ENCODE results near the gene IL1RN.

IL1RN gene

GRCh38 chr2:113129519-113130078 lies 2.2 kb downstream of the IL1RN start:
- no peak for DNase-seq

- no peak for DNase-seq
Measured at GRCh38 chr2:113131352-113132185, 4.2 kb downstream of the IL1RN start.

GRCh38 chr2:113132414-113133021 lies 5.1 kb downstream of the IL1RN start:
- DNase-seq = no peak

GRCh38 chr2:113133704-113134598 lies 6.6 kb downstream of the IL1RN start:
- no peak for DNase-seq

- no peak for DNase-seq
Measured at GRCh38 chr2:113134717-113135116, 7.3 kb downstream of the IL1RN start.

- DNase-seq = no peak
Measured at GRCh38 chr2:113135317-113135716, 7.9 kb downstream of the IL1RN start.

- peak; percentile 25 for DNase-seq
Measured at GRCh38 chr2:113136828-113137775, 9.7 kb downstream of the IL1RN start.

GRCh38 chr2:113137827-113138226 lies 10.4 kb downstream of the IL1RN start:
- DNase-seq = no peak

- DNase-seq = peak; percentile 64
Measured at GRCh38 chr2:113138428-113139322, 11.3 kb downstream of the IL1RN start.

GRCh38 chr2:113141451-113141850 lies 14.1 kb downstream of the IL1RN start:
- no peak for DNase-seq

- no peak for DNase-seq
Measured at GRCh38 chr2:113142290-113142689, 14.9 kb downstream of the IL1RN start.

- DNase-seq = no peak
Measured at GRCh38 chr2:113144259-113144658, 16.9 kb downstream of the IL1RN start.

- DNase-seq = no peak
Measured at GRCh38 chr2:113148606-113149552, 21.5 kb downstream of the IL1RN start.

GRCh38 chr2:113149553-113150257 lies 22.3 kb downstream of the IL1RN start:
- no peak for DNase-seq

- DNase-seq = no peak
Measured at GRCh38 chr2:113150258-113150601, 22.8 kb downstream of the IL1RN start.

GRCh38 chr2:113155331-113155730 lies 27.9 kb downstream of the IL1RN start:
- DNase-seq = no peak

- DNase-seq = no peak
Measured at GRCh38 chr2:113156278-113157117, 29.1 kb downstream of the IL1RN start.
